Right atrium auricular region (tissue), 2 donors: Measurements from ENCODE around the gene OSTN. TPM values are rescaled to one million over a fixed set of nuclear protein-coding genes. Genes with fewer than 3 reads are reported as not detected.
"Not testable (repeated sequence)": the region's sequence is repeated elsewhere in the genome, so short reads cannot be mapped to it uniquely, and the experiment has no call there.

Source experiments
- DNase-seq: peaks from one replicate; pipeline ENCODE4 v3.0.0-alpha.2; 2019; ENCODE audit warnings: low spot score
- H3K27ac ChIP-seq, 2 donors: fragments of 200-600 bp; sonication (generic); 1 replicate in 1 of 2; 2 replicates in 1 of 2; pipeline ENCODE4 v1.5.1; 2016 to 2019
- H3K27me3 ChIP-seq, 2 donors: fragments of 200-600 bp; sonication (generic); one replicate each; pipeline versions ENCODE4 v1.5.1 to v1.6.0; 2017 to 2019
- H3K36me3 ChIP-seq: fragments of 200-600 bp; sonication (generic); one replicate; pipeline ENCODE4 v1.5.1; 2016
- H3K4me1 ChIP-seq, 2 donors: fragments of 200-600 bp; sonication (generic); one replicate each; pipeline versions ENCODE4 v1.5.1 to v1.6.0; 2017 to 2019
- H3K4me3 ChIP-seq, 2 donors: fragments of 200-600 bp; sonication (generic); 1 replicate in 1 of 2; 2 replicates in 1 of 2; pipeline ENCODE4 v1.5.1; 2017 to 2019; ENCODE audit warnings: mild to moderate bottlenecking in 1 of 2, moderate library complexity in 1 of 2
- H3K9me3 ChIP-seq, 2 donors: fragments of 200-600 bp; sonication (generic); one replicate each; pipeline ENCODE4 v1.5.1; 2019
- CTCF ChIP-seq, 2 donors: fragments of 200-600 bp; sonication (generic); IDR thresholded peaks; one replicate each; pipeline ENCODE4 v1.5.1; 2019; ENCODE audit warnings: antibody characterized with exemption in 2 of 2
- total RNA-seq, 2 donors: library from RNA; depleted of rRNA; stranded (reverse); fragments of >200 nt; gene quantifications; one replicate each; pipeline ENCODE4 v1.1.0, GENCODE V29; 2016

Gene OSTN
- total RNA-seq, 2 donors from 2014 or later: 0.22 TPM; not detected in 1

DNA sequence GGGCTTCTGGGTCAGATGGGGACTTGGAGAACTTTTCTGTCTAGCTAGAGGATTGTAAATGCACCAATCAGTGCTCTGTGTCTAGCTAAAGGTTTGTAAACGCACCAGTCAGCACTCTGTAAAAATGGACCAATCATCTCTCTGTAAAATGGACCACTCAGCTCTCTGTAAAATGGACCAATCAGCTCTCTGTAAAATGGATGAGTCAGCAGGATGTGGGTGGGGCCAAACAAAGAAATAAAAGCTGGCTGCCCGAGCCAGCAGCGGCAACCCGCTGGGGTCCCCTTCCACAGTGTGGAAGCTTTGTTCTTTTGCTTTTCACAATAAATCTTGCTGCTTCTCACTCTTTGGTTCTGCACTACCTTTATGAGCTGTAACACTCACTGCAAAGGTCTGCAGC, 6.8 kb upstream of the OSTN start:
- H3K36me3 ChIP-seq, H3K4me1 ChIP-seq, H3K27ac ChIP-seq, H3K9me3 ChIP-seq, H3K4me3 ChIP-seq, H3K27me3 ChIP-seq, DNase-seq: not testable (repeated sequence)

GRCh38 chr3:191192941-191193340, 6.1 kb upstream of the OSTN start:
- no peak for TF ChIP-seq CTCF (IDR thresholded peaks at IDR 0.05)
- Histone ChIP-seq H3K36me3 (no peaks in the 10 kb centered on the region), H3K27me3 (no peaks in the 10 kb centered on the region), H3K9me3 (no peaks in the 10 kb centered on the region), H3K4me3 (no peak overlapping the region), H3K27ac (no peak overlapping the region), H3K4me1 (no peaks in the 10 kb centered on the region)
- DNase-seq: no peak

DNA sequence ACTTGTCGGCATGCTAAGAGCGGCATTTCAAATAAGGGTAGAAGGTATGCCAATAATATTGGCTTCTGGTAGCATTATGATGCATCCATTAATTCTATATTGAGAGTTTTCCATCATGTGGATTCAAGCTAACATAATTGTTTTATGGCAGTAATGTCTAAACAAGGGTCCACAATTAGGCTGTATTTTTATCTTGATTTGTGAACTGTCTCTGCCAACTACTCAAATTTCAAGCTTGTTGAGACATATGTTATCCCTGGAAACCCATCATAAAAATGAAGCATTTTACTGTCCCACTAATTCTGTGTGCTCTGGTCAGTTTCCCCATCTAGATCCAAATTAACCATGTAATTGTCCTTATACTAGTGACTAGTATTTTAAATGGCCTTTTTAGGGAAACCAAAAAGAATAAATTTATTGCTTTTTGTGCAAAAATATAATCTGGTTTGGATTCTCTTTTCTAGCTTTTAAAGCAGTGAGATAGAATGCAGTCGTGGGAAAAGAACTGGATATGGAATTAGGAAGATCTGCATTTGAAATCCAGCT, 1.2 kb upstream of the OSTN start:
- Histone ChIP-seq H3K4me1 (no peaks in the 10 kb centered on the region), H3K9me3 (no peaks in the 10 kb centered on the region), H3K4me3 (no peak overlapping the region), H3K27me3 (no peaks in the 10 kb centered on the region), H3K27ac (no peak overlapping the region), H3K36me3 (no peaks in the 10 kb centered on the region)
- DNase-seq: no peak
- TF ChIP-seq CTCF (IDR thresholded peaks at IDR 0.05): no peak

- Histone ChIP-seq H3K36me3 (no peaks in the 10 kb centered on the region), H3K27ac (no peak overlapping the region), H3K27me3 (no peaks in the 10 kb centered on the region), H3K9me3 (no peaks in the 10 kb centered on the region), H3K4me1 (no peaks in the 10 kb centered on the region), H3K4me3 (no peak overlapping the region)
- TF ChIP-seq CTCF (IDR thresholded peaks at IDR 0.05): no peak
- DNase-seq: no peak
Observed at GRCh38 chr3:191198480-191198879, 561 bp upstream of the OSTN start.

DNA sequence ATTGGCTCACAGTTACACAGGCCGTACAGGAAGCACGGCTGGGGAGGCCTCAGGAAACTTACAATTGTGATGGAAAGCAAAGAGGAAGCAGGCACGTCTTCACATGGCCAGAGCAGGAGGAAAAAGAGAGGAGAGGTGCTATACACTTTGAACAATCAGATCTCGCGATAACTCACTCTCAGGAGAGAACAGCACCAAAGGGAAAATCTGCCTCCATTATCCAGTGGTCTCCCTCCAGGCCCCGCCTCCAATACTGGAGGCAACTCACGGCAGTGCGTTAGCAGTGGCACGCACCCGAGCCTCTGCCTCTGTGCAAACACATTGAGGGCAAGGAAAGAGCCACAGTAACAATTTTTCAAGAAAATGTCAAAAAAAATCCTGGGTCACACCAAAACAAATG, 11.0 kb downstream of the OSTN start:
- Histone ChIP-seq H3K9me3 (no peaks in the 10 kb centered on the region), H3K4me3 (no peak overlapping the region), H3K27me3 (no peaks in the 10 kb centered on the region), H3K36me3 (no peaks in the 10 kb centered on the region), H3K4me1 (no peaks in the 10 kb centered on the region), H3K27ac (no peak overlapping the region)
- no peak for TF ChIP-seq CTCF (IDR thresholded peaks at IDR 0.05)
- DNase-seq: no peak

GRCh38 chr3:191216510-191216909, 17.5 kb downstream of the OSTN start:
- Histone ChIP-seq H3K27me3 (no peaks in the 10 kb centered on the region), H3K4me1 (no peaks in the 10 kb centered on the region), H3K27ac (no peak overlapping the region), H3K4me3 (no peak overlapping the region), H3K9me3 (no peaks in the 10 kb centered on the region), H3K36me3 (no peaks in the 10 kb centered on the region)
- no peak for DNase-seq
- no peak for TF ChIP-seq CTCF (IDR thresholded peaks at IDR 0.05)
